Measurements from ENCODE around the gene PCSK4.
"Not testable (repeated sequence)": the region's sequence is repeated elsewhere in the genome, so short reads cannot be mapped to it uniquely, and the experiment has no call there.

Gene PCSK4

GRCh38 chr19:1533510-1534150 is 43.5 kb upstream of the PCSK4 start:
- no peak overlapping the region for H3K9ac ChIP-seq
- no peak overlapping the region for H3K27ac ChIP-seq
- H3K27me3 ChIP-seq (ENCODE audit: insufficient read depth, low read depth), result peaks cover 75% of the 10 kb centered on the region
- no peaks in the 10 kb centered on the region for H3K36me3 ChIP-seq (ENCODE audit: insufficient read depth)
- H3K79me2 ChIP-seq (ENCODE audit: insufficient read depth, low read depth), result no peaks in the 10 kb centered on the region
- H3K4me1 ChIP-seq (ENCODE audit: low read depth, poor library complexity, severe bottlenecking), result no peaks in the 10 kb centered on the region
- no peak overlapping the region for H3K4me2 ChIP-seq
- no peak overlapping the region for H3K4me3 ChIP-seq (IDR thresholded peaks at IDR 0.05; ENCODE audit: insufficient read depth, low read depth, low read length)
- no peak overlapping the region for H2AFZ ChIP-seq (ENCODE audit: low read depth)
- no peak for TF ChIP-seq CTCF (conservative IDR thresholded peaks at IDR 0.05; ENCODE audit: low read depth, low read length)
- H4K20me1 ChIP-seq (ENCODE audit: insufficient read depth), result no peaks in the 10 kb centered on the region

GRCh38 chr19:1532003-1532402 is 41.9 kb upstream of the PCSK4 start:
- Histone ChIP-seq H2AFZ (ENCODE audit: low read depth) (no peak overlapping the region), H3K36me3 (ENCODE audit: insufficient read depth) (no peaks in the 10 kb centered on the region), H3K9ac (no peak overlapping the region), H3K4me2 (no peak overlapping the region), H4K20me1 (ENCODE audit: insufficient read depth) (no peaks in the 10 kb centered on the region), H3K27ac (no peak overlapping the region), H3K4me3 (IDR thresholded peaks at IDR 0.05; ENCODE audit: insufficient read depth, low read depth, low read length) (no peak overlapping the region), H3K4me1 (ENCODE audit: low read depth, poor library complexity, severe bottlenecking) (no peaks in the 10 kb centered on the region), H3K79me2 (ENCODE audit: insufficient read depth, low read depth) (no peaks in the 10 kb centered on the region), H3K27me3 (ENCODE audit: insufficient read depth, low read depth) (peaks cover 64% of the 10 kb centered on the region)
- TF ChIP-seq CTCF (conservative IDR thresholded peaks at IDR 0.05; ENCODE audit: low read depth, low read length), result no peak

GRCh38 chr19:1531587-1531986 is 41.4 kb upstream of the PCSK4 start:
- Histone ChIP-seq H3K4me3 (IDR thresholded peaks at IDR 0.05; ENCODE audit: insufficient read depth, low read depth, low read length) (no peak overlapping the region), H3K27ac (no peak overlapping the region)
- TF ChIP-seq CTCF (conservative IDR thresholded peaks at IDR 0.05; ENCODE audit: low read depth, low read length), result no peak

GRCh38 chr19:1530856-1531255 is 40.7 kb upstream of the PCSK4 start:
- not testable (repeated sequence) for H3K27ac ChIP-seq; H3K4me2 ChIP-seq; H2AFZ ChIP-seq (ENCODE audit: low read depth); H3K4me3 ChIP-seq (IDR thresholded peaks at IDR 0.05; ENCODE audit: insufficient read depth, low read depth, low read length); H4K20me1 ChIP-seq (ENCODE audit: insufficient read depth); H3K79me2 ChIP-seq (ENCODE audit: insufficient read depth, low read depth); H3K4me1 ChIP-seq (ENCODE audit: low read depth, poor library complexity, severe bottlenecking); H3K9ac ChIP-seq; H3K36me3 ChIP-seq (ENCODE audit: insufficient read depth)
- peaks cover 64% of the 10 kb centered on the region for H3K27me3 ChIP-seq (ENCODE audit: insufficient read depth, low read depth)

More at GRCh38 chr19:1531587-1531986, 41.4 kb upstream of the PCSK4 start:
- H3K36me3 ChIP-seq (ENCODE audit: insufficient read depth), result no peaks in the 10 kb centered on the region
- peaks cover 64% of the 10 kb centered on the region for H3K27me3 ChIP-seq (ENCODE audit: insufficient read depth, low read depth)
- no peak overlapping the region for H2AFZ ChIP-seq (ENCODE audit: low read depth)
- no peaks in the 10 kb centered on the region for H4K20me1 ChIP-seq (ENCODE audit: insufficient read depth)
- H3K4me2 ChIP-seq, result no peak overlapping the region
- no peaks in the 10 kb centered on the region for H3K79me2 ChIP-seq (ENCODE audit: insufficient read depth, low read depth)
- no peak overlapping the region for H3K9ac ChIP-seq
- H3K4me1 ChIP-seq (ENCODE audit: low read depth, poor library complexity, severe bottlenecking), result no peaks in the 10 kb centered on the region

GRCh38 chr19:1529430-1529816 is 39.3 kb upstream of the PCSK4 start:
- Histone ChIP-seq H2AFZ (ENCODE audit: low read depth) (no peak overlapping the region), H3K4me1 (ENCODE audit: low read depth, poor library complexity, severe bottlenecking) (no peaks in the 10 kb centered on the region), H3K4me3 (IDR thresholded peaks at IDR 0.05; ENCODE audit: insufficient read depth, low read depth, low read length) (no peak overlapping the region), H3K36me3 (ENCODE audit: insufficient read depth) (no peaks in the 10 kb centered on the region), H3K27ac (no peak overlapping the region), H3K27me3 (ENCODE audit: insufficient read depth, low read depth) (peaks cover 59% of the 10 kb centered on the region), H3K79me2 (ENCODE audit: insufficient read depth, low read depth) (no peaks in the 10 kb centered on the region), H3K9ac (no peak overlapping the region), H3K4me2 (no peak overlapping the region), H4K20me1 (ENCODE audit: insufficient read depth) (no peaks in the 10 kb centered on the region)
- no peak for TF ChIP-seq CTCF (conservative IDR thresholded peaks at IDR 0.05; ENCODE audit: low read depth, low read length)
